ENCODE measurements around the gene KIF3A.

KIF3A gene

GRCh38 chr5:132768485-132768868 is 31.1 kb upstream of the KIF3A start:
- no peak for DNase-seq

- DNase-seq: no peak
Observed at GRCh38 chr5:132767150-132767549, 29.8 kb upstream of the KIF3A start.

- no peak for DNase-seq
Observed at GRCh38 chr5:132766806-132767055, 29.4 kb upstream of the KIF3A start.

- DNase-seq: no peak
Observed at GRCh38 chr5:132766020-132766805, 28.9 kb upstream of the KIF3A start.

- DNase-seq: no peak
Observed at GRCh38 chr5:132765311-132766019, 28.1 kb upstream of the KIF3A start.

GRCh38 chr5:132764671-132765238 is 27.4 kb upstream of the KIF3A start:
- no peak for DNase-seq

GRCh38 chr5:132764051-132764450 is 26.7 kb upstream of the KIF3A start:
- DNase-seq: no peak

GRCh38 chr5:132763181-132764036 is 26.1 kb upstream of the KIF3A start:
- no peak for DNase-seq

- no peak for DNase-seq
Observed at GRCh38 chr5:132762246-132763000, 25.1 kb upstream of the KIF3A start.

GRCh38 chr5:132761321-132762240 is 24.2 kb upstream of the KIF3A start:
- DNase-seq: no peak

GRCh38 chr5:132760601-132761317 is 23.4 kb upstream of the KIF3A start:
- no peak for DNase-seq

GRCh38 chr5:132760049-132760420 is 22.7 kb upstream of the KIF3A start:
- no peak for DNase-seq

GRCh38 chr5:132759114-132760048 is 22.0 kb upstream of the KIF3A start:
- DNase-seq: no peak

GRCh38 chr5:132758451-132758850 is 21.1 kb upstream of the KIF3A start:
- DNase-seq: no peak

- no peak for DNase-seq
Observed at GRCh38 chr5:132756542-132756941, 19.2 kb upstream of the KIF3A start.

GRCh38 chr5:132754947-132755346 is 17.6 kb upstream of the KIF3A start:
- no peak for DNase-seq

GRCh38 chr5:132754111-132754510 is 16.8 kb upstream of the KIF3A start:
- no peak for DNase-seq

- no peak for DNase-seq
Observed at GRCh38 chr5:132753135-132753987, 16.0 kb upstream of the KIF3A start.

Data from activated CD4-positive, alpha-beta T cell treated with anti-CD3 and anti-CD28 coated beads for 1 hour (primary cell).